ENCODE measurements around the gene PTGIS.

The PTGIS gene

DNA sequence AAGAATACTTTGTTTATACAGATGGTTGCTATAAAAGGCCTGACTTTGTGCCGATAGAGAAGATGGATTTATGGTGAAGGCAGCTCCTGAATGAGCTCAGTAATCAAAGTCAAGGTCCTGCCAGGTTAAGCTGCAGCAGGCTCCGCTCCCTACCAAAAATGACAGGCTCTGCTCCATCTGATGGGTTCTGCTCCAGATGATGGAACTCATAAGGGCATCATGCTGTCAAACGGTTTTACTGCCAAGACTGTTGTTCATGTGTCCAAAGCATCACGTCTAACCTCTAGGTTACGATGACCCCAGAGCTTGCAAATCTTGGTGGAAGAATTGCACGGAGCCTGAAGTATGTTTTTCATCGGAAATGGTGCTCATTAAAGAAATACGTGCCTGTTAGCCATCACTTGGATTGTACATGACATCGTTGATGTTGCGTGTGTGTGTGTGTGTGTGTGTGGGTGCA lies 19.2 kb upstream of the PTGIS start:
- no peak overlapping the region for H3K4me3 ChIP-seq (replicated peaks; ENCODE audit: low read depth, low read length)
- peak; percentile 91 for DNase-seq (ENCODE audit: extremely low read depth, low read depth)
- TF ChIP-seq, protein P1, sequence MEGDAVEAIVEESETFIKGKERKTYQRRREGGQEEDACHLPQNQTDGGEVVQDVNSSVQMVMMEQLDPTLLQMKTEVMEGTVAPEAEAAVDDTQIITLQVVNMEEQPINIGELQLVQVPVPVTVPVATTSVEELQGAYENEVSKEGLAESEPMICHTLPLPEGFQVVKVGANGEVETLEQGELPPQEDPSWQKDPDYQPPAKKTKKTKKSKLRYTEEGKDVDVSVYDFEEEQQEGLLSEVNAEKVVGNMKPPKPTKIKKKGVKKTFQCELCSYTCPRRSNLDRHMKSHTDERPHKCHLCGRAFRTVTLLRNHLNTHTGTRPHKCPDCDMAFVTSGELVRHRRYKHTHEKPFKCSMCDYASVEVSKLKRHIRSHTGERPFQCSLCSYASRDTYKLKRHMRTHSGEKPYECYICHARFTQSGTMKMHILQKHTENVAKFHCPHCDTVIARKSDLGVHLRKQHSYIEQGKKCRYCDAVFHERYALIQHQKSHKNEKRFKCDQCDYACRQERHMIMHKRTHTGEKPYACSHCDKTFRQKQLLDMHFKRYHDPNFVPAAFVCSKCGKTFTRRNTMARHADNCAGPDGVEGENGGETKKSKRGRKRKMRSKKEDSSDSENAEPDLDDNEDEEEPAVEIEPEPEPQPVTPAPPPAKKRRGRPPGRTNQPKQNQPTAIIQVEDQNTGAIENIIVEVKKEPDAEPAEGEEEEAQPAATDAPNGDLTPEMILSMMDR (IDR thresholded peaks at IDR 0.05; ENCODE audit: low read depth, low read length, missing control alignments), result no peak

DNA sequence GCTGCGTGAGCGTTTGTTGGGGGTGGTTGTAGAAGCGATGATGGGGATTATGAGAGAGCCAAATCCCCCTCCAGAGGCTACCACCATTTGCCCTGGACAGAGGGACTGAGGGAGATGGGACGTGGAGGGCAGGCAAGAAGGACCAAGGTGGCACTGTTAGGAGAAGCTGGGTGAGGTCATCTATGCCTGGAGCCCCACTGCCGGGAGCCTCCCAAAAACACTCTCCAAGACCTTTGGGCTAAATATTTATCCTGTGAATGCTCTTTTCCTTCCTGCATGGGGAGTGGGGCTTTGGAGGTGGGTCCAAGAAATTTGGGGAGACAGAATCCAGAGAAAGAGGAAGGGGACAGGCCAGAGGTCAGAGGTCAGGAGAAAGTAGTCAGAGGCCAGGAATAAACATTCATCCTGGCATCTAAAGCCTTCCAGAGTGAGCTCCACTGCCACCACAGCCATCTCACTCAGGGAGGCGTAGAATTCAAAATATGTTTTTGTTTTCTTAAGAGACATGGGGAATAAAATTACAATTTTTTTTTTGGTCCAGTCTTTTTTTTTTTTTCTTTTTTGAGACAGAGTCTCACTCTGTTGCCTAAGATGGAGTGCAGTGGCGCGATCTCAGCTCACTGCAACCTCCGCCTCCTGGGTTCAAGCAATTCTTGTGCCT lies 17.8 kb upstream of the PTGIS start:
- no peak for DNase-seq (ENCODE audit: extremely low read depth, low read depth)
- TF ChIP-seq, protein P1 (IDR thresholded peaks at IDR 0.05; ENCODE audit: low read depth, low read length, missing control alignments), result no peak
- no peak overlapping the region for H3K4me3 ChIP-seq (replicated peaks; ENCODE audit: low read depth, low read length)

DNA sequence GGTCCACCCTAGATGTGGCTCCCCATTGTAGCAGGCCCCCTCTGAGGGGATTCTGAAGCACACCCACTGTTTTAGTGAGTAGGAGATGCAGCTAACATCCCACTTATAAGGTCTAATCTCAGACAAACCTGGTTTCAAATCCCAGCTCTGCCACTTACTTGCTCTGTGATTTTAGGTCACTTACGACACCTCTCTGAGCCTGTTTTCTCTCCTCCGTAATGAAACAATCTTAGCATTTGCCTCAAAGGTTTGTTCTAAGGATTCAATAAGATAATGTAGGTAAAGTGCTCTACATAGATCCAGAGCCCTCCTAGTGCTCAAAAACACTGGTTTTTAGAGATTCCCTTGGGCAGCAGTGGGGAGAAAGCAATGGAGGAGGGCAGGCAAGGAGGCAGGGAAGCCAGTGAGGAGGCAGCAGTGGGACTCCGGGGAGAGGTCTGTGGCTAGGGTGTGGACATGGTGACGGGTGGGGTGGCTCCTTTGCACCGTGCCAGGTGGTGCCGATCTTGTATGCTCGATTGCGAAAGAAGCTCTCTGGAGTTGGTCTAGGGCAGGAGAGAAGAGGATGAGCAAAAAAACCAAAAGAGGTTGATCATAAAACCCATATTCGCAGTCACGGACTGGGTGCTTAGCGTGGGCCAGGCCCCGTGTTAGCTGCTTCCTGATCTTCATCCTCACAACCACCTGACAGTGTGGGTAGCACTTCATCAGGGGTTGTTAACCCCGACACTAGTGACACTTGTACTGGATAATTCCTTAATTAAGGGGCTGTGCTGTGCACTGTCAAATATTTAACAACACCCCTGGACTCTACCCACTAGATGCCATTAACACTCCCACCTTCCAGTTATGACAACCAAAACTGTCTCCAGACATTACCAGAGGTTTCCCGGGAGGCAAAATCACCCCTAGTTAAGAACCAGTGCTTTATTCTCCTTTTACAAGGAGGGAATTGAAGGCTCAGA lies 16.8 kb upstream of the PTGIS start:
- DNase-seq (ENCODE audit: extremely low read depth, low read depth), result no peak
- H3K4me3 ChIP-seq (replicated peaks; ENCODE audit: low read depth, low read length), result no peak overlapping the region
- TF ChIP-seq, protein P1 (IDR thresholded peaks at IDR 0.05; ENCODE audit: low read depth, low read length, missing control alignments), result no peak

DNA sequence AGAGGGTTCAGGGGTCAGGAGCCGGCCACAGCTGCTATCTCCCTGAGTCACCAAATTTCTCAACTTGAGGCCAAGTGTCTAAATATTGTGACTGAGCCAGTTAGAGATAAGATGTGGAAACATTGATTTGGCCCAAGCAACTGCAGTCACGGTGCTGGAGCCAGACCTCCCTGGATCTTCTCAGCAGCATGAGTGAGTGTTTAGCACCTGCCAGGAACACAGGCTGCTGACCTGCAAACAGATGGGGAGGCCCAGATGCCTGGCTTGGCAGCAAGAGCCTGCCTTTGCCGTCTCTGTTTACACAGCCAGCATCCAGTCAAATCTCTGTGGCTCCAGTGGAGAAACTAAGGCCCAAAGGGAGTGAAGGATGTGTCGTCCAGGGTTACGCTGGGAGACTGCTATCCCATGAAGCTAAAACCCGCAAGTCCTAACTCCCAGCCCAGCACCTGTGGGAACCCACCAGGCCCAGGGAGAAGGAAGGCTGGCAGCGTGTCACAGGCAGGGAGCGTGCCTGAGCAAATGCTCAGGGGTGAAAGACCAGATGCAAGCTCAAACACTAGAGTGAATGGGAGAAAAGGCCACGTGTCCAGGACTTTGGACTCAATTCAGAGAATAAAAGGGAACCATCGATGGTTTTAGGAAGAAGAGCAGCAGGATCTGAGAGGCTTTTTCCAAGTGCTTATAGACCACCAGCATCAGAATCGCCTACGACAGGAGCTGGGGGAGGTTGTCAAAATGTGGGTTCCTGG lies 15.9 kb upstream of the PTGIS start:
- DNase-seq (ENCODE audit: extremely low read depth, low read depth), result peak; percentile 56
- TF ChIP-seq, protein P1 (IDR thresholded peaks at IDR 0.05; ENCODE audit: low read depth, low read length, missing control alignments), result peak; percentile 9
- no peak overlapping the region for H3K4me3 ChIP-seq (replicated peaks; ENCODE audit: low read depth, low read length)

DNA sequence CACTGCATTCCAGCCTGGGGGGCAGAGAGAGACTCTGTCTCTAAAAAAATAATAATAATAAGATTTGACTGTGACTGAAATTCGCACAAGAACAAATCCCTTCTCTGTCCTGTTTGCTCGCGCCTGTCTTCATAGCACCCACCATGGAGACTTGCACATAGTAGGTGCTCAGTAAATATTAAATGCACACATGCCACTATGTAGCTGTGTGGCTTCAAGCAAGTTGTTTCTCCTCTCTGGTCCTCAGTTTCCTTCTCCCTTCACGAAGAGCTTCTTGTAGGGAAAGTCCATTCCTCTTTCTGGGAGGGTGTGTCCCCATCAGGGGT lies 15.4 kb upstream of the PTGIS start:
- TF ChIP-seq, protein P1 (IDR thresholded peaks at IDR 0.05; ENCODE audit: low read depth, low read length, missing control alignments), result no peak
- no peak overlapping the region for H3K4me3 ChIP-seq (replicated peaks; ENCODE audit: low read depth, low read length)
- no peak for DNase-seq (ENCODE audit: extremely low read depth, low read depth)

DNA sequence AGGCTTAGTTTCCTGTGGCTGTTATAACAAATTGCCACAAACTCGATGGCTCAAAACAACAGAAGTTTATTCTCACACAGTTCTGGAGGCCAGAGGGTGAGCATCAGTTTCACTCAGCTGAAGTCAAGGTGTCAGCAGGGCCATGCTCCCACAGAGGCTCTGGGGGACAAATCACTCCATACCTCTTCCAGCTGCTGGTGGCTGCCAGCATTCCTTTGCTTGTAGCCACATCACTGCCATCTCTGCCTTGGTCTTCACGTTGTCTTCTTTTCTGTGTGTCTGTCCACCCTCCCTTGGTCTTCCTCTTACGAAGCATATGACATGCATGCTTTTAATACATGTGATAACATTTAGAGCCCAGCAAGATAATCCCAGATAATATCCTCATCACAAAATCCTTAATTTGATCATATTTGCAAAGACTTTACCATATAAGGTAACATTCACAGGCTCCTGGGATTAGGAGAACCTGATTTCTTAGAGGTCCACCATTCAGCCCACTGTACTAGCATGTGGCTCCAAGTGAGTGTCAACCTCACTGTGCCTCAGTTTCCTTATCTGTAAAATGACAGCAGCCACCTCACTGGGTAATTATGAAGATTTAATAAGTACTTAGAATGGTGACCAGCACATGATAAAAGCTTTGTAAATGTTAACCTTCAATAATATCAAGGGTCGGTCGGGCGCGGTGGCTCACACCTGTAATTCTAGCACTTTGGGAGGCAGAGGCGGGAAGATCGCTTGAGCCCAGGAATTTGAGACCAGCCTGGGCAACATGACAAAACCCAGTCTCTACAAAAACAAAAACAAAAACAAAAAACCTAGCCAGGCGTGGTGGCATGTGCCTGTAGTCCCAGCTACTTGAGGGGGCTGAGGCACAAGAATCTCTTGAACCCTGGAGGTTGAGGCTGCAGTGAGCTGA lies 14.7 kb upstream of the PTGIS start:
- H3K4me3 ChIP-seq (replicated peaks; ENCODE audit: low read depth, low read length), result no peak overlapping the region
- no peak for DNase-seq (ENCODE audit: extremely low read depth, low read depth)
- TF ChIP-seq, protein P1 (IDR thresholded peaks at IDR 0.05; ENCODE audit: low read depth, low read length, missing control alignments), result no peak

Measured in HFF-Myc (cell line).